NOMO-1 treated with dmso at 0.1 percent for 144 hours (cell line): ENCODE results near the gene PAQR5.
"Not testable (repeated sequence)": the region's sequence is repeated elsewhere in the genome, so short reads cannot be mapped to it uniquely, and the experiment has no call there.

Source experiments
- DNase-seq: peaks from one replicate; lab custom pipeline; 2025; ENCODE audit not compliant: unreplicated experiment; lab: John Stamatoyannopoulos, UW

The PAQR5 gene

GRCh38 chr15:69298697-69299441 is at the start of gene PAQR5:
Gene PAQR5, plus strand, starts transcription at chr15:69298912. Its CDS starts 61,169 bp downstream, at chr15:69360081.
- no peak for DNase-seq

- no peak for DNase-seq
Measured at GRCh38 chr15:69253156-69253555, 45.6 kb upstream of the PAQR5 start.

- DNase-seq = no peak
Measured at GRCh38 chr15:69265347-69265955, 33.3 kb upstream of the PAQR5 start.

GRCh38 chr15:69271217-69271616 is 27.5 kb upstream of the PAQR5 start:
- DNase-seq = no peak

DNA sequence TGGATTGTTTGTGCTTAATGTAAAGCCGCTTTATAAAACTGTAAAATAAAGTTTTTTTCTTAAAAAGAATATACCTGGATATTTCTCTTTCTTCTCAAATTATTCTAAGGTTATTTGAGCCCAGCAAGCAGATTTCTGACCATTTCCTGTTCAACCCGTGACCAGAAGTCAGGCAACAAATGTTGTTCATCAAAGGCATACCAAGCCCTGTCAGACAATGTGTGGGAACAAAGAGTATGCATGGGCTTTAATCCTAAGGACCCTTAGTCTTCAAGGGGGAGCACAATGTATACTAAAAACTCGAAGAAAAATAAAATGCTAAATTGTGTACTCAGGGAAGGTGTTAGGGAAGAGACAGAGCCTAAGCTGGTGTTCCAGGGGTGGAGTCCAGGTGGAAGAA is 26.6 kb upstream of the PAQR5 start:
- no peak for DNase-seq

DNA sequence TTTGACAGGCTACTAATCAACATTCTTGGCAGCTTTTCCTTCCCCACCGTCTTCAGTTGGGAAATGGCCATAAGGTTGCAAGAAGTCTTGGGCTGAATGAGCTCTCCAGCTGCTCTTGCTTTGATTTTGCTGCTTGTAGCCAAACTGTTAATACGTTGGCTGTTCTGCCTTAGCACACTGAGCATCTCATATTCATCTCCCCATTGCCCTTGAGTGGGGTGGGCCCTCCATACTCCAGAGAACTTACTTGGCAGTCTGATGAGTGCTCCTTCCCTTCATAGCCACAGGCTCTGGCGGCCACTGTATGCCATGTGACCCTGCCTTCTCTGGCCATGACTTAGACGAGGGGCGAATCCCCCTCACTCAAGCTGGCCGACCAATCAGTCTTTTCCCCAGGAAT is 25.8 kb upstream of the PAQR5 start:
- DNase-seq = no peak

- DNase-seq = no peak
Measured at GRCh38 chr15:69275074-69275670, 23.5 kb upstream of the PAQR5 start.

GRCh38 chr15:69275933-69276560 is 22.7 kb upstream of the PAQR5 start:
- no peak for DNase-seq

GRCh38 chr15:69277316-69277715 is 21.4 kb upstream of the PAQR5 start:
- DNase-seq = no peak

DNA sequence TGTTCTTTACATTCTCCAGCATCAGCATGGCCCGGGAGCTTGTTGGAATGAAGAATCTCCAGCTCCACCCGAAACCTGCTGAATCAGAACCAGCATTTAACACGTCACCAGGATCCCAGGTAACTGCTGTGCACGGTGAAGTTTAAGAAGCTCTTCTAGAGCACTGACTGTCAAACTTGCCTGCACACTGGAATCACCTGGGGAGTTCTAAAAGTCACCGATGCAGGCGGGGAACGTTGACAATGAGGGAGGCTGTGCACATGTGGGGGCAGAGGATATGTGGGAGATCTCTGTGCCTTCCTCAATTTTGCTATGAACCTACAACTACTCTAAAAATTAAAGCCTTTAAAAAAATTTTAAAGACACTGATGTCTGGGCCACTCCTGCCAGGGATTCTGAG is 19.1 kb upstream of the PAQR5 start:
- no peak for DNase-seq

DNA sequence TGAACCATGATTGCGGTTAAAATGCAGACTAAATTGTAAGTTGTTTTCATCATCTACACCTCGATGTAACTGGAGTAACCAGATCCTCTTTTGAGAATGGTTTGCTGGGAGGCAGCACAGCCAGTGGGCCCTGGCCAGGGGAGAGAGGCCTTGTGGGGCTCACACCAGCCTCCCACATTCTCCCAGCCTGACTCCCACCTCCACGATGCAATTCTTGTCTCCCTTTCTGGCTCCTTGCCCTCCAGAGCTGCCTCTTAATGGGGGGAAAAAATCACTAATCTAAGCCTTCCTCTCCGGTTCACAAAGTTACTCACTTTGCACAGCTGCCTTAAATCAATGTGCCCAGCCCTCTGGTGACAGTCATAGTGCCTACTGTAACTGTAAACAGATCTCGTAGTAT is 17.9 kb upstream of the PAQR5 start:
- DNase-seq = no peak

DNA sequence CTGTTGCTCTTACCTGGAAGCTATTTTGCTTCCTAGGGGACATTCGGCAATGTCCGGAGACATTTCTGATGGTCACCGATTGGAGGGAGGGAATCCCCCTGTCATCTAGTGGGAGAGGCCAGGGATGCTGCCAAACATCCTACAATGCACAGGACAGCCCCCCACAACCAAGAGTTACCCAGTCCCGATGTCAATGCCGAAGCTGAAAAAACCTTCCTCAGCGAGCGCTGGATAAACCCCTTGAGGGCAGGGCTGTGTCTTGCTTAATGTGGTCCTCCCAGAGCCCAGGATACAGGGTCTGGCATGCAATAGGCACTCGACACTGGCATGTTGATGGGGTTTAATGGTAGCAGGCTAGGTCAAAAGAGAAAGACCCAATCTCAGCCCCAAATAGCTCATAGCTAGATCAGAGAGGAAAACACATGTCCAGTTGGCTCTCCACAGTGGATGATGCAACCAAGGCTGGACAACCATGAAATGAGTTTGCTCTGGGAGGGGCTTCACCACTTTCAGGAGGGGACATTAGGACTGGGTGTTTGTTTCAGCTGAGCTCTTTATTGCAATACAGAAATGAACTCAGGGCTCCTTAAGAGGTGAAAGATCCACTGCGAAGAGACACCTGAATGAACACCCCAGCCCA is 16.5 kb upstream of the PAQR5 start:
- no peak for DNase-seq

- no peak for DNase-seq
Measured at GRCh38 chr15:69285834-69286233, 12.9 kb upstream of the PAQR5 start.

GRCh38 chr15:69288011-69288410 is 10.7 kb upstream of the PAQR5 start:
- DNase-seq = no peak

DNA sequence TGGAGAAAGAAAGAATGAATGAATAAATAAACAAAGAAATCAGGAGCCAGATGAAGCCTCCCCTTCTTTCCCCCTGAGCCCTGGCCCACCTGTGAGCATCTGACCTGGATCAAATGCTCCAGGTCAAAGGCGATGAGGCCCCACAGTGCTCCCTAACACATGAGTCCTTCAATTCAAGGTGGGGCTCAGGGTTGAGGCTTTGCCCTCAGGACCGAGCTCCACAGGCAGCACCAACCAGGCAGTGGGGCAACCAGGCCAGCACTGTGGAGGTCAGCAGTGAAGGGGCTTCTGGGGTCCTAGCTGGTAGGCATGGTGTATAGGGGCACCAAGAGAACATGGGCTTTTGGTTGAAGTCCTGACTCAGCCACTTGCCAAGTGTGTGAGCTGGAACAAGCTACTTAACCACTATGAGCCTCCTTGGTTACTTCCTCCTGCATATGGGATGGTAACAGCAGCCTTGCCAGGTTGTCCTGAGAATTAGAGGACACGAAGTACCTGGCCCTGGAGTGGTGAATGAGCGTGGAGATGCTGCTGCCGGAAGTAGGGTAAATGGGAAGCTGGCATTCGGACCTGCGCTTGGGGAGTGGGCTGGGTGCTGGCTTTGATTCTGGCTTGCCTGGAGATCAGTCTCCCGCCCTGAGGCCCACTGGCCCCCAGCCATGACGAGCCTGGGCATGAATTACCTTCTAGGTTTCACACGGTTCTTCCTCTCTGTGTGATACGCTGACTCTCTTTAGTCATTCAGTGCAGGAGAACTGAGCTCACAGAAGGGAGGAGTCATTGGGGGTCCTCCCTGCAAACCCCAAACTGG is 10.0 kb upstream of the PAQR5 start:
- no peak for DNase-seq

DNA sequence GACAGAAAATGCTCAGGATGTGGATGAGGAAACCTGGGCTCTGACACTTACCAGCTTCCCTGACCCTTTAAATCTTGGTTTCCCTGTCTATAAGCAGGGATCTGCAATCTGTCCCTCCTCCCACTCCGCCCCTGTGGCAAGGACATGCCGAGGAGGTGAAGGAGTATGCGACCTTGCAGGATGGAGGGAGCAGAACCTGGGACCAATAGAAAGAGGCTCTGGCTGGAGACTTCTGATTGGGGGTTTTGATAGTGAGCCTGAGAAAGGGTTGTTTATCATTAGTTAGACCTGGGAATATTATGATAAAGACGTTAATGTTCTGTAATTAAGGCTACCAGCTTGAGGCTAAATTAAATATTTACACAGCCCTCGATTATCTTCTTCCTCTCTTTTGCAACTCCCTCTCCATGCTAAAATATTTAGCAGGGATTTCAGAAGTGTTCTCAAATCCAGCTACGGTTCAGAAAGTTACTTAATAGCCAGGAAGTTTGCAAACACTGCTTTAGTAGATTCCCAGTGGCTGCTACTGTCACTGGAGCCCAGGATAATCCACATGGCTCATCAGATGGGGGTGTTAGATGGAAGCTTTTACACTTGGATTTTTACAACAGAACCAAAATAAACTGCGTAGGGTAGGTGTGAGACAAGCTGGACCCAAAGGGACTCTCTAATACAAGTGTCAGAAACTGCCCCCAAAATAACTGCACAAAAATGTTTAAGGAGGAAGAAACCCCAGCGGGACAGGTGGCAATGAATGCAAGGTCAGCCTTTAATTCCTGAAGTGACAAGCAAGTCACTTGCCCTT is 9.2 kb upstream of the PAQR5 start:
- no peak for DNase-seq

- no peak for DNase-seq
Measured at GRCh38 chr15:69290346-69291164, 8.2 kb upstream of the PAQR5 start.

DNA sequence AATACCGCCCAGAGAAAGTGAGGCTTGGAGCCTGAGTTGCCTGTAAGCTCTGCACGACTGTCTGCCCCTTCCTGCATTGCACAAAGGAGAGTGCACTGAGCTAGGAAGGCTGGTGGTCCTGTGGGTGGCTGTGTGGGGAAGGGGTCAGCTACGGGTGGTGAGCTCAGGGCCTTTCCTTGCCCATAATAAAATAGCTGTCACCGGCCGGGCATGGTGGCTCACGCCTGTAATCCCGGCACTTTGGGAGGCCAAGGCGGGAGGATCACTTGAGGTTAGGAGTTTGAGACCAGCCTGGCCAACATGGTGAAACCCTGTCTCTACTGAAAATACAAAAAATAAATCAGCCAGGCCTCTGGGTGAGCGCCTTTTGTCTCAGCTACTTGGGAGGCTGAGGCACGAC is 7.1 kb upstream of the PAQR5 start:
- not testable (repeated sequence) for DNase-seq

GRCh38 chr15:69292826-69293420 is 5.8 kb upstream of the PAQR5 start:
- no peak for DNase-seq
